ENCODE measurements around the gene RASD2.
"Not testable (repeated sequence)": the region's sequence is repeated elsewhere in the genome, so short reads cannot be mapped to it uniquely, and the experiment has no call there.

DNA sequence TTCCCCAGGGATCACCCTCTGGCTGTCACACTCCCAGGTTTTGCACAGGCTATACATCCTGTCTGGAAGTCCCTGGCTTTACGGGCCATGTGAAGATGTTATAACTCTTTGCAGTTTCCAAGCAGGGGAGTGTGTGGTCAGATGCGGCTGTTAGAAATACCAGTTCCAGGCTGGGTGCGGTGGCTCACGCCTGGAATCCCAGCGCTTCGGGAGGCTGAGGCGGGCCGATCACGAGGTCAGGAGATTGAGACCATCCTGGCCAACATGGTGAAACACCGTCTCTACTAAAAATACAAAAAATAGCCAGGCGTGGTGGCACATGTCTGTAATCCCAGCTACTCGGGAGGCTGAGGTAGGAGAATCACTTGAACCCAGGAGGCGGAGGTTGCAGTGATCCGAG is 44.9 kb upstream of the RASD2 start:
- TF ChIP-seq, protein P1, sequence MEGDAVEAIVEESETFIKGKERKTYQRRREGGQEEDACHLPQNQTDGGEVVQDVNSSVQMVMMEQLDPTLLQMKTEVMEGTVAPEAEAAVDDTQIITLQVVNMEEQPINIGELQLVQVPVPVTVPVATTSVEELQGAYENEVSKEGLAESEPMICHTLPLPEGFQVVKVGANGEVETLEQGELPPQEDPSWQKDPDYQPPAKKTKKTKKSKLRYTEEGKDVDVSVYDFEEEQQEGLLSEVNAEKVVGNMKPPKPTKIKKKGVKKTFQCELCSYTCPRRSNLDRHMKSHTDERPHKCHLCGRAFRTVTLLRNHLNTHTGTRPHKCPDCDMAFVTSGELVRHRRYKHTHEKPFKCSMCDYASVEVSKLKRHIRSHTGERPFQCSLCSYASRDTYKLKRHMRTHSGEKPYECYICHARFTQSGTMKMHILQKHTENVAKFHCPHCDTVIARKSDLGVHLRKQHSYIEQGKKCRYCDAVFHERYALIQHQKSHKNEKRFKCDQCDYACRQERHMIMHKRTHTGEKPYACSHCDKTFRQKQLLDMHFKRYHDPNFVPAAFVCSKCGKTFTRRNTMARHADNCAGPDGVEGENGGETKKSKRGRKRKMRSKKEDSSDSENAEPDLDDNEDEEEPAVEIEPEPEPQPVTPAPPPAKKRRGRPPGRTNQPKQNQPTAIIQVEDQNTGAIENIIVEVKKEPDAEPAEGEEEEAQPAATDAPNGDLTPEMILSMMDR (IDR thresholded peaks at IDR 0.05; ENCODE audit: insufficient read depth, low read depth, low read length): not testable (repeated sequence)
- TF ChIP-seq EZH2 (IDR thresholded peaks at IDR 0.05; ENCODE audit: insufficient read depth, low read length): not testable (repeated sequence)

Data from astrocyte (in vitro differentiated cells and primary cell).